ENCODE measurements around the gene VAMP2.

Gene VAMP2

GRCh38 chr17:8149419-8150193 lies 13.1 kb downstream of the VAMP2 start:
- TF ChIP-seq REST (IDR thresholded peaks at IDR 0.05; ENCODE audit: insufficient read depth in 1 of 2, low read depth in 2 of 2, low read length in 2 of 2): no peak
- no peak for TF ChIP-seq TAF1 (IDR thresholded peaks at IDR 0.05; ENCODE audit: borderline replicate concordance, insufficient read depth, low read length)
- TF ChIP-seq POLR2AphosphoS5 (IDR thresholded peaks at IDR 0.05; ENCODE audit: low read depth, low read length): no peak
- no peak for TF ChIP-seq FOXP2 (optimal IDR thresholded peaks at IDR 0.05; ENCODE audit: borderline replicate concordance, extremely low read depth, extremely low read length, insufficient read depth)
- no peak for TF ChIP-seq SIN3A (IDR thresholded peaks at IDR 0.05; ENCODE audit: borderline replicate concordance, insufficient read depth, low read length)

GRCh38 chr17:8148560-8148959 lies 14.2 kb downstream of the VAMP2 start:
- TF ChIP-seq TAF1 (IDR thresholded peaks at IDR 0.05; ENCODE audit: borderline replicate concordance, insufficient read depth, low read length): no peak
- TF ChIP-seq POLR2AphosphoS5 (IDR thresholded peaks at IDR 0.05; ENCODE audit: low read depth, low read length): no peak
- no peak for TF ChIP-seq SIN3A (IDR thresholded peaks at IDR 0.05; ENCODE audit: borderline replicate concordance, insufficient read depth, low read length)
- no peak for TF ChIP-seq REST (IDR thresholded peaks at IDR 0.05; ENCODE audit: insufficient read depth in 1 of 2, low read depth in 2 of 2, low read length in 2 of 2)
- no peak for TF ChIP-seq FOXP2 (optimal IDR thresholded peaks at IDR 0.05; ENCODE audit: borderline replicate concordance, extremely low read depth, extremely low read length, insufficient read depth)

GRCh38 chr17:8147805-8148404 lies 14.8 kb downstream of the VAMP2 start:
- TF ChIP-seq FOXP2 (optimal IDR thresholded peaks at IDR 0.05; ENCODE audit: borderline replicate concordance, extremely low read depth, extremely low read length, insufficient read depth) (no peak), TAF1 (IDR thresholded peaks at IDR 0.05; ENCODE audit: borderline replicate concordance, insufficient read depth, low read length) (no peak), SIN3A (IDR thresholded peaks at IDR 0.05; ENCODE audit: borderline replicate concordance, insufficient read depth, low read length) (no peak), POLR2AphosphoS5 (IDR thresholded peaks at IDR 0.05; ENCODE audit: low read depth, low read length) (no peak), REST (IDR thresholded peaks at IDR 0.05; ENCODE audit: insufficient read depth in 1 of 2, low read depth in 2 of 2, low read length in 2 of 2) (no peak)

GRCh38 chr17:8147141-8147804 lies 15.5 kb downstream of the VAMP2 start:
- TF ChIP-seq TAF1 (IDR thresholded peaks at IDR 0.05; ENCODE audit: borderline replicate concordance, insufficient read depth, low read length) (no peak), REST (IDR thresholded peaks at IDR 0.05; ENCODE audit: insufficient read depth in 1 of 2, low read depth in 2 of 2, low read length in 2 of 2) (no peak), POLR2AphosphoS5 (IDR thresholded peaks at IDR 0.05; ENCODE audit: low read depth, low read length) (no peak), FOXP2 (optimal IDR thresholded peaks at IDR 0.05; ENCODE audit: borderline replicate concordance, extremely low read depth, extremely low read length, insufficient read depth) (no peak), SIN3A (IDR thresholded peaks at IDR 0.05; ENCODE audit: borderline replicate concordance, insufficient read depth, low read length) (no peak)
